Activated naive CD4-positive, alpha-beta T cell treated with anti-CD3 and anti-CD28 coated beads, Interleukin-2, amount 10 ng/mL, durations not matched to agents 7 days and 5 days (primary cell): ENCODE measurements around the gene ZNF277.

Experiments used
- CTCF ChIA-PET: fragments of 350-600 bp; sonication (Branson Sonifier 250); formaldehyde crosslinking; loops from one replicate; lab custom pipeline; 2021; ENCODE audit warnings: antibody characterized with exemption; lab: Charles Lee
- DNase-seq: peaks from one replicate; pipeline ENCODE4 v3.0.0-alpha.2; 2020
- H3K27ac Mint-ChIP-seq: one replicate; pipeline ENCODE4 v1.8.0; 2021; ENCODE audit warnings: mild to moderate bottlenecking, moderate library complexity, mixed read lengths
- H3K27me3 Mint-ChIP-seq: one replicate; pipeline ENCODE4 v1.8.0; 2021; ENCODE audit warnings: mild to moderate bottlenecking, mixed read lengths
- H3K36me3 Mint-ChIP-seq: one replicate; pipeline ENCODE4 v1.8.0; 2021; ENCODE audit warnings: mixed read lengths
- H3K4me1 Mint-ChIP-seq: one replicate; pipeline ENCODE4 v1.8.0; 2021; ENCODE audit warnings: mixed read lengths
- H3K4me3 Mint-ChIP-seq: one replicate; pipeline ENCODE4 v1.8.0; 2021; ENCODE audit warnings: mild to moderate bottlenecking, moderate library complexity, mixed read lengths
- H3K9me3 Mint-ChIP-seq: one replicate; pipeline ENCODE4 v1.8.0; 2021; ENCODE audit warnings: mixed read lengths

ZNF277 gene

DNA sequence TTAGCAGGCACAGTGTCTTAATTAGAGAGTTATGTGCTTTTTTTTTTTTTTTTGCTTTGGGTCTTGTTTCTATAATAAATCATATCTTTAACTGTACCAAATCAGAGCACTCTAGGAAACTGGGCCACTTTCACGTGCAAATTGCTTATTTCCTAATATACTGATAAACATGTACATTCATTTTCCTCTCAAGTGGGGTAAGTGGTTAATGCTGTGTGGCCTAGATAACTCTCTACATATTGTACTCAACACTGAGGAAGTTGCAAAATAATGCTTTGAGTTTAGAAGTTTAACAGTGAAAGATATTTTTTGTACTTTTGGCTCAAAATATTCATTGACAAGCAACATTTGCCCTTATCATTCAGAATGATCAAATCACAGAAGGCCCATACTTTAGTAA, 127.9 kb downstream of the ZNF277 start:
- no peak for DNase-seq
- no peaks in the 10 kb centered on the region for H3K4me1 Mint-ChIP-seq
- CTCF ChIA-PET: no interaction called here
- H3K27ac Mint-ChIP-seq: no peak overlapping the region
- H3K4me3 Mint-ChIP-seq: no peak overlapping the region
- H3K27me3 Mint-ChIP-seq: no peaks in the 10 kb centered on the region
- peaks cover 19% of the 10 kb centered on the region for H3K36me3 Mint-ChIP-seq
- no peaks in the 10 kb centered on the region for H3K9me3 Mint-ChIP-seq

DNA sequence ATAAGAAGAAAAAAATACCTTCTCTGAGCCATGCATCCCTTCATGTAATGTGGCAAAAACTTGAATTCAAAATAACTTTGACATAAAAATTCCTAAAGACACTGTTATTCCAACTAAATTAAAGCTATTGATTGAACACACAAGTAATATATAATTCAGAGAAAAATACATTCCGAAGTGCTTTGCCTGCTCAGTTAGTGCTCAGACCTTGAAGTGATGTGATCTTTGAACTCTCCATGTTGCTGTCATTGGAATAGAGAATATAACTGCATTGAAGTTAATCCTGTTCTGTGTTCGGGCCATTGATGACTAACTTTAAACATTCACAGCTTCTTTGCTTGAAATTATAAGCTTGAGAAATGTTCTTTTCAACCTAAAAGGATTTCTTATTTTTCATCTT, 129.8 kb downstream of the ZNF277 start:
- Mint-ChIP-seq H3K4me1 (no peaks in the 10 kb centered on the region), H3K4me3 (no peak overlapping the region), H3K27me3 (no peaks in the 10 kb centered on the region), H3K27ac (no peak overlapping the region), H3K36me3 (peaks cover 17% of the 10 kb centered on the region), H3K9me3 (no peaks in the 10 kb centered on the region)
- CTCF ChIA-PET: no interaction called here
- no peak for DNase-seq

DNA sequence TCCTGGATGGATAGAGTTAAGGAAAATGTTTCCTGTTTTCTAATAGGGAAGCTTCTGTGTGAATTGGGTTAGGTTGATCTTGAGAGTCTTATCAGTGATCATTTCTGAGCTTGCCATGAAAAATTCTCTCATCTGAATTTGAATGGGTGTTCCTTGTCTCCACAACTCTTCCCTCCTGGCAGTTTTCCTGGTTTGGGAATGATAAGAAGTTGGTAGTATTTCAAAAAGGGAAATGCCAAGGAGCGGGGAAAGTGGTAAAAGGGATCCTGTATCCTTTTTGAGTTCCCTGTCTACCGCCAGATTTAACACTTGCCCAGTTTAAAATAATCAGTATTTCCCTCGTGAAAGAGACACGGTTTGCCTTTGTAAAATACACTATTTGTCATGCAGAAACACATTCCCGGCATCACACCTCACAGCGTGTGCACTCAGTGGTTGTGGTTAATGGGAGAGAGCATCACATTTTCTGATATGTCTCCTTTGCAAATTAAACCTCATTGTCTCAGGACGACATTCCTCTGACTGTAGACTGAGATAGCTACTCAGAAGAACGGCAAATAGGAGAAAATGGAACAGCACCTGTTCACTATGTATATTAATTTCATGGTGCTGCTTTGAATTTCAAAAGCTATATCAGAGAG, 130.6 kb downstream of the ZNF277 start:
- DNase-seq: no peak
- Mint-ChIP-seq H3K27me3 (no peaks in the 10 kb centered on the region), H3K27ac (no peak overlapping the region), H3K9me3 (no peaks in the 10 kb centered on the region), H3K4me1 (no peaks in the 10 kb centered on the region), H3K4me3 (no peak overlapping the region), H3K36me3 (peaks cover 20% of the 10 kb centered on the region)
- CTCF ChIA-PET: no interaction called here

DNA sequence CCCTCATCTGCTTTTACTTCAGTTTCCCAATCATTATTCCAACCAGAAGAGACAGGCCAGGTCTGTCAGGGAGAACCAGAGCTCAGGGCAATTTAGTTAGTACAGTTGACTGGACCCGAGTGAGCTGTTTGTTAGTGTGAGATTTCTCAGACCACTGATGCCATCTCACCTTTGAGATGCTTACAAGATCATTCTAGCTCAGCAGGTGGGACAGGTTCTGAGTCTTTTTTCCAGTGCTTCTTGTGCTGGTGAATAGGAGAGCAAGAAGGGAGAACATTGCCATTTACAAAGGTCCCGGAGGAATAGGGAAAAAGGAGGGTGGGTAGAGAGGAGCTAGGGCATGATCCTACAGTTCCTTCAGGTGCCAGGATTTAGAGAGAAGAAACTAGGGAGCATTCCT, 131.4 kb downstream of the ZNF277 start:
- no peaks in the 10 kb centered on the region for H3K9me3 Mint-ChIP-seq
- H3K27me3 Mint-ChIP-seq: no peaks in the 10 kb centered on the region
- H3K27ac Mint-ChIP-seq: no peak overlapping the region
- no peak for DNase-seq
- CTCF ChIA-PET: no interaction called here
- H3K36me3 Mint-ChIP-seq: peaks cover 24% of the 10 kb centered on the region
- no peaks in the 10 kb centered on the region for H3K4me1 Mint-ChIP-seq
- no peak overlapping the region for H3K4me3 Mint-ChIP-seq

DNA sequence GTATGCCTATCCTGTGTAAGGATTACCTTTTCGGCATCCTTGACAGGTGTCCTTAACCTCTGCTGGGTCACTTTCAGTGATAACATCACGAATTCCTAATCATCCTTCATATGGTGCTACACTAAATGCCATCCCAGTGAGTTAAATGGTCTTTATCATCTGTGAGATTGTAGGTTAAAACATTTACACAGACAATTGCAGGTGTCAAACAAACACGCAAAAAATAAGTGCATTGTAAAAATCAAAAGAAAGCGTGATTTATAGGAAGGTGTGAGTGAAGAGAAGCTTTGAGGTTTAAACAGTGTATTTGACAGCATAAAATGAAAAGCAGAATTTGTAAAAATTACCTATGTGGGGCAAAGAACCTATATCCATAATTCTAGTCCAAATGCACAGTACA, 132.3 kb downstream of the ZNF277 start:
- H3K4me1 Mint-ChIP-seq: no peaks in the 10 kb centered on the region
- H3K27me3 Mint-ChIP-seq: no peaks in the 10 kb centered on the region
- H3K27ac Mint-ChIP-seq: no peak overlapping the region
- peaks cover 2% of the 10 kb centered on the region for H3K9me3 Mint-ChIP-seq
- no peak for DNase-seq
- no peak overlapping the region for H3K4me3 Mint-ChIP-seq
- CTCF ChIA-PET: no interaction called here
- H3K36me3 Mint-ChIP-seq: peaks cover 31% of the 10 kb centered on the region

- no peak overlapping the region for H3K27ac Mint-ChIP-seq
- peaks cover 2% of the 10 kb centered on the region for H3K9me3 Mint-ChIP-seq
- no peaks in the 10 kb centered on the region for H3K4me1 Mint-ChIP-seq
- CTCF ChIA-PET: no interaction called here
- peaks cover 29% of the 10 kb centered on the region for H3K36me3 Mint-ChIP-seq
- H3K27me3 Mint-ChIP-seq: no peaks in the 10 kb centered on the region
- DNase-seq: no peak
- H3K4me3 Mint-ChIP-seq: no peak overlapping the region
These were observed 135.0 kb downstream of the ZNF277 start for GRCh38 chr7:112341464-112341863.

DNA sequence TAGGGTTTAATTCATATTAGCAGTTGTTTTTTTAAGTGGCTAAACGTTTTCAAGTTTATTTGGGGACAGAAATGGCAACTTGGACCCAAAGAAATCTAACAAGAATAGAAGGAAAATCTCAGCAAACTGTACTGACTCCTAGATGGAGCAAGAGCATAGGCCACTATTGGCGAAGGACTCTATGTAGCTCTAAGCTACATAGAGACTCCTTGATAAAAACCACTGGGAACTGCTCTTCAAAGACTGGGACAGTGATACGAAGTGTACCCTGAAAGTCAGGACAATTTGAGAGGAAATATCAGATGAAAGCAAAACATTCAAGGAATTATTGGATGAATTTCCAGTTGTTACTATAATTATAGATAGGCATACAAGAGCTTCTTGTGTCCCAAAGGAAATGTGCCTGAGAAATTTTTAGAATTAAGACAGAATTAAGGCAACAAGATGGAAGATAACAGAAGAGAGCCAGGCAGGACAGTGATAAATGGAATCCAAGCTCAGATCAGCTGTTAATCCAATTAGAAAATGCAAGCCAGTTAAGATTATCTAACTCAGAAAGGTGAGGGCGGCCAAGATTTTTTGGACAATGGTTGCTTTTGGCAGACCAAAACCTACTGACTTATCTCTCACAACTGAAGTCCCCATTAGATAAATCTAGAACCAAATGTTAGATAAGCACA, 140.0 kb downstream of the ZNF277 start:
- Mint-ChIP-seq H3K4me3 (no peak overlapping the region), H3K9me3 (peaks cover 2% of the 10 kb centered on the region), H3K4me1 (no peaks in the 10 kb centered on the region), H3K27me3 (no peaks in the 10 kb centered on the region), H3K27ac (no peak overlapping the region), H3K36me3 (peaks cover 22% of the 10 kb centered on the region)
- no peak for DNase-seq
- CTCF ChIA-PET: no interaction called here

- no peak overlapping the region for H3K4me3 Mint-ChIP-seq
- CTCF ChIA-PET: no interaction called here
- no peaks in the 10 kb centered on the region for H3K4me1 Mint-ChIP-seq
- no peak for DNase-seq
- no peak overlapping the region for H3K27ac Mint-ChIP-seq
- peaks cover 2% of the 10 kb centered on the region for H3K9me3 Mint-ChIP-seq
- H3K36me3 Mint-ChIP-seq: peaks cover 20% of the 10 kb centered on the region
- H3K27me3 Mint-ChIP-seq: no peaks in the 10 kb centered on the region
These were observed 140.6 kb downstream of the ZNF277 start for GRCh38 chr7:112347088-112347487.

DNA sequence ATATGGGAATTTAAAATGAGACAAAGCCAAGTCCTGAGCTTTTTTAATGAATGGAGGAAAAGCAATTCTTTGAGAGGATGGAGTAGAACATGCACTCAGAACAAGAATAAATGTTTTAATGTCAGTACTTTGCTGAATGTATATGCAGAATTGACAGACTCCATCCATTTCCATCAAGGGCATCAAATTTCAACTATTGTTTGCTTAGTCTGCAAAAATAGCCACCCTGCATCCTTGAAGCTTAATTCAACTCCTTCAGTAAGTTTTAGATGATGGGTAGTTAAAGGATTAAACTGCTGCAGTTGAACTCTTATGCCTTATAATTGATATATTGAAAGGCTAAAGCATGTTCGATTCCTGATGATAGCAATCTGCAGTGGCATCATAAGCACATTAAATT, 144.1 kb downstream of the ZNF277 start:
- no peak for DNase-seq
- no peak overlapping the region for H3K27ac Mint-ChIP-seq
- H3K27me3 Mint-ChIP-seq: peaks cover 3% of the 10 kb centered on the region
- no peaks in the 10 kb centered on the region for H3K4me1 Mint-ChIP-seq
- H3K9me3 Mint-ChIP-seq: no peaks in the 10 kb centered on the region
- CTCF ChIA-PET: no interaction called here
- no peak overlapping the region for H3K4me3 Mint-ChIP-seq
- H3K36me3 Mint-ChIP-seq: peaks cover 2% of the 10 kb centered on the region

DNA sequence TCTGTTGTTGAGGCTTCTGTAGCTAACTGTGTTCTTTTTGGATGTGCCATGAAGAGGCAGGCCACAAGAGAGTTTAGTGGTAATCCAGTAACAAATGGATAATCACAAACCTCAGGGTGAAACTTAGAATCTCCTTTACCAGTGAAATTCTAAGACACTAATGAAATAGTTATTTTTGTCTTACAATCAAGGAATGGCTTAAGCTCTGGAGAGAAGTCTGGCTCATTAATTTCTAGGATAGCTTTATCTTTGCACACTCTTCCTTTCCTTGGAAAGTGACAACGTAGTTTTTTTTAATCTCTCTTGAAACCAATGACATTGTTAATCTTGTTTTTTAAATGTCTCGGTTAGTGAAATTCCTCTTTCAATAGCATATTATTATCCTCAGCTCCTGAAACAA, 150.1 kb downstream of the ZNF277 start:
- H3K27ac Mint-ChIP-seq: no peak overlapping the region
- CTCF ChIA-PET: no interaction called here

DNA sequence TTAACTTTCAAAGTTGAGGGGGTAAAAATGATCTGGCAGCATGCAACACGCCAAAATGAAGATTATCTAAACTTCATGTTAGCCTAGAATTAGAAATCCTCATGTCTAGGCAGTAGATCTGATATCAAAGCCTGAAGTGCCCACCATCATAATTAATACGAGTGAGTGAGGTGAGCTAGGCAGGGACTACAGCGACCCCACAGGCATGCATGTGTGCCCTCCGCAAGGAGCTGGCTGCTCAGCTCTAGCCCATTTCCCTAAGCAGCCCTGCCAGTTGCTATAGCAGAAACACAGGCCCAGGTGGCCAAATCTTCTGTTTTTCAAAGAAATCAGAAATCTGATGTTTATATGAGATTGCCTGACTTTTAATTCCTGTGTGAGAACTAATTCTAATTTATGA, 150.6 kb downstream of the ZNF277 start:
- Mint-ChIP-seq H3K36me3 (no peaks in the 10 kb centered on the region), H3K4me1 (no peaks in the 10 kb centered on the region), H3K9me3 (no peaks in the 10 kb centered on the region), H3K27me3 (peaks cover 6% of the 10 kb centered on the region), H3K27ac (no peak overlapping the region), H3K4me3 (no peak overlapping the region)
- no peak for DNase-seq
- CTCF ChIA-PET: no interaction called here

More for the DNA sequence above, 150.1 kb downstream of the ZNF277 start:
- no peaks in the 10 kb centered on the region for H3K9me3 Mint-ChIP-seq
- H3K36me3 Mint-ChIP-seq: no peaks in the 10 kb centered on the region
- no peak overlapping the region for H3K4me3 Mint-ChIP-seq
- peaks cover 6% of the 10 kb centered on the region for H3K27me3 Mint-ChIP-seq
- no peaks in the 10 kb centered on the region for H3K4me1 Mint-ChIP-seq
- DNase-seq: no peak

DNA sequence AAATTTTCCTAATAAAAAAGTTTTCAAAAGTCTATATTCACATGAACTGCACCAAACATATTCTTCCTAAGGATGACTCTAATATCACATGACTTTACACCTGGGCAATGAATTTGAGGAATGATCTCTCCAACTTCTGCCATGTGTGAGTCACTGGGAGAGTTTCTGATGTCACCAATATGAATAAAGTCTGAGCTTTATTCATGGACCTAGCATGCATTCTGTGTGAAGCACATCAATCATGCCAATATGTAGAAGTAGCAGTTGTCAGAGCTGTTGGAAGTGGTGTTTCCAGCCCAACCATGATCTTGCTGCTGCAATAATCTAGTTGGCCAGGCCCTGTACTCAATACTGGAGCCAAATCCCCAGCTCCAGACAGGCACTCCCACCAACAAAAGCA, 152.0 kb downstream of the ZNF277 start:
- peaks cover 6% of the 10 kb centered on the region for H3K27me3 Mint-ChIP-seq
- H3K36me3 Mint-ChIP-seq: no peaks in the 10 kb centered on the region
- CTCF ChIA-PET: no interaction called here

DNA sequence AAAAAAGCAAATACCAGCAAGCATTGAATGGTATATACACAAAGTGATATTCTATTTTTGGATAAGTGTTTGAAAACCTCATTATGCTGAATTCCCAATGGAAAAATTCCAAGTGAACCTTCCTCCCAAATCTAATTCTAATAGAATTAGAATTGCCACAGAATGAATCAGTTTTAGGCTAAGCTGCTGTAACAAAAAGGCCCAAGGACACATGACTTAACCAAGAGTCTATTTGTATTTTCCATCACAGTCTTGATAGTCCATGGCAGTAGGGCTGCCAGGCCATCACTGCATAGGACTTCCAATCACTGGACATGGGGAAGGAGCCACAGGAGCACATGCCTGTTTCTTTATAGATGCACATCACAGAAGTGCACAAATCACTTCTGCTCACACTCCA, 152.6 kb downstream of the ZNF277 start:
- Mint-ChIP-seq H3K4me3 (no peak overlapping the region), H3K27ac (no peak overlapping the region), H3K4me1 (no peaks in the 10 kb centered on the region), H3K27me3 (peaks cover 6% of the 10 kb centered on the region), H3K9me3 (no peaks in the 10 kb centered on the region), H3K36me3 (no peaks in the 10 kb centered on the region)
- CTCF ChIA-PET: no interaction called here
- no peak for DNase-seq

More for the DNA sequence above, 152.0 kb downstream of the ZNF277 start:
- H3K4me3 Mint-ChIP-seq: no peak overlapping the region
- no peak for DNase-seq
- H3K9me3 Mint-ChIP-seq: no peaks in the 10 kb centered on the region
- no peaks in the 10 kb centered on the region for H3K4me1 Mint-ChIP-seq
- H3K27ac Mint-ChIP-seq: no peak overlapping the region

DNA sequence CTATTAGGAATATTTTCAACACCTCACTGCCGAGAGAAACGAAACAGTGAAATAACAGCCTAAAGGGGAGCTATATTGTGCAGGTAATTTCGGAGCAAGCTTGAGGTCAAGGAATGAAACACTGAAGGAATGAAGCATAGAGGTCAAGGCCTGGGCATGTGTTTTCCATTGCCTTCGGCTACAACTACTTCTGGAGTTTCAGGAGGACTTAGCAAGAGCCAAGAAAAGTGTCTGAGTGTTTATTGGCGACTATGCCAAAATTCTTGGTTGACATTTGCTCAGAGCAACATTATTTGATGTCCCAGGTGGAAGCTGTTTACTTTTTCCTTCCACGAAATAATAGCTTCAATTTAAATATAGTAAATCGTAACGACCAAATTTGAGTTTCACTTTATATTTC, 154.2 kb downstream of the ZNF277 start:
- CTCF ChIA-PET: no interaction called here
- no peaks in the 10 kb centered on the region for H3K4me1 Mint-ChIP-seq
- no peak for DNase-seq
- H3K4me3 Mint-ChIP-seq: no peak overlapping the region
- peaks cover 3% of the 10 kb centered on the region for H3K27me3 Mint-ChIP-seq
- H3K9me3 Mint-ChIP-seq: no peaks in the 10 kb centered on the region
- no peak overlapping the region for H3K27ac Mint-ChIP-seq
- no peaks in the 10 kb centered on the region for H3K36me3 Mint-ChIP-seq

GRCh38 chr7:112361154-112361553, 154.7 kb downstream of the ZNF277 start:
- H3K36me3 Mint-ChIP-seq: no peaks in the 10 kb centered on the region
- no peak overlapping the region for H3K4me3 Mint-ChIP-seq
- H3K9me3 Mint-ChIP-seq: no peaks in the 10 kb centered on the region
- no peak overlapping the region for H3K27ac Mint-ChIP-seq
- no peaks in the 10 kb centered on the region for H3K4me1 Mint-ChIP-seq
- no peak for DNase-seq
- CTCF ChIA-PET: no interaction called here
- no peaks in the 10 kb centered on the region for H3K27me3 Mint-ChIP-seq
